Mammary epithelial cell (primary cell): ENCODE results near the gene F13A1.

Experiments
- CTCF ChIP-seq, 2 donors: IDR thresholded peaks in 1 of 2; conservative IDR thresholded peaks in 1 of 2; 2 replicates each; pipeline ENCODE4 v1.5.1; 2011 to 2012; ENCODE audit warnings: inconsistent platforms in 2 of 2, low read length in 2 of 2, mild to moderate bottlenecking in 2 of 2, control low read depth in 1 of 2, low read depth in 1 of 2; ENCODE audit not compliant: insufficient read depth in 1 of 2; ENCODE audit errors: extremely low read depth in 1 of 2
- EZH2 ChIP-seq: IDR thresholded peaks from 2 replicates; pipeline ENCODE4 v1.6.1; 2012; ENCODE audit warnings: low read length, inconsistent platforms, borderline replicate concordance

- TF ChIP-seq CTCF (conservative IDR thresholded peaks at IDR 0.05 in 1 of 2, IDR thresholded peaks at IDR 0.05 in 1 of 2; ENCODE audit: extremely low read depth in 1 of 2, insufficient read depth in 1 of 2, low read depth in 1 of 2, low read length in 2 of 2): peak; percentile 32 to 36
- no peak for TF ChIP-seq EZH2
Measured at GRCh38 chr6:6221787-6222535, 98.5 kb downstream of the F13A1 start.
